HG03175 (cell line): ENCODE measurements around the gene RGS13.

Experiments
- ATAC-seq: cut with Tn5 transposase; IDR thresholded peaks from one replicate; pipeline ENCODE4 v1.9.1; 2021; ENCODE audit warnings: mild to moderate bottlenecking, moderate library complexity; ENCODE audit not compliant: unreplicated experiment

RGS13 gene, protein sequence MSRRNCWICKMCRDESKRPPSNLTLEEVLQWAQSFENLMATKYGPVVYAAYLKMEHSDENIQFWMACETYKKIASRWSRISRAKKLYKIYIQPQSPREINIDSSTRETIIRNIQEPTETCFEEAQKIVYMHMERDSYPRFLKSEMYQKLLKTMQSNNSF

GRCh38 chr1:192635939-192636338 is at the start of gene RGS13:
RGS13 (plus strand) TSS chr1:192636147; CDS start chr1:192644335, 8,188 bp downstream.
- ATAC-seq, result no peak

- ATAC-seq, result no peak
These were observed 48.3 kb upstream of the RGS13 start for GRCh38 chr1:192587386-192588266.

DNA sequence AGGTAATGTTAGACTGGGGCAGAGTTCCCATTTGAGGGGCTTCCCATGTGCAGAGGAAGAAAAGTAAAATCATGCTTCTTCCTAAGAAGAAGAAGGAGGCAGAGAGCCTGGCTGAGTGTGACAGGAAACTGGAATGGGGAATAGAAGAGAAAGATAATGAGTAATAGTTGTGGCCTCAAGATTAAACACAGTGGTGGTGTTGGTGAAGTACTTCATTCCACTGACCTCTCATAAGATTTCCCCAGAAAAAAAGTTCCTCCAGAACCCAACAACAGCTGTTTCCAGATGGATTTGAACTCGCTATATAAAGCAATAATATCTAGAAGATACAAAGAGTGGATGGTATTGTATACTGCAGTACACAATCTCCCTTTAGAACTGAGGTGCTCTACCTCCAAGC is 47.4 kb upstream of the RGS13 start:
- no peak for ATAC-seq

DNA sequence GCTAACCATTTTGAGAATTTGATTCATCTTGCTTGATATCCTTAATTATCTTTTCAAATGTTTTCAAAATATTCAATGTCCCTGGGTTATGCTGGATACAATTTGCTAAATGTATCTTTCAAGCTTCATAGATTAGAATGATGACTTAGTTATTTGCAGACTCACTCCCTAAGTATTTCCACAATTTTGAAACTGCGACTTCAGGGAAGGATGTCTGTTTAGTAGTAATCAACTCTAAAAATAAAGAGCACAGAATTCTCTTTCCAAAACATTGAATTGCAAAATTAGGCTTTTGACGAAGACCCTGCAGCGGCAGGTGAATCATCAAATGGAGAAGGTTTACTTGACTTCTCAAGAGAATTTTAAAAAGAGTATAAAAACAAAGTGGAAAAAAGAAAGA is 46.1 kb upstream of the RGS13 start:
- ATAC-seq, result no peak

DNA sequence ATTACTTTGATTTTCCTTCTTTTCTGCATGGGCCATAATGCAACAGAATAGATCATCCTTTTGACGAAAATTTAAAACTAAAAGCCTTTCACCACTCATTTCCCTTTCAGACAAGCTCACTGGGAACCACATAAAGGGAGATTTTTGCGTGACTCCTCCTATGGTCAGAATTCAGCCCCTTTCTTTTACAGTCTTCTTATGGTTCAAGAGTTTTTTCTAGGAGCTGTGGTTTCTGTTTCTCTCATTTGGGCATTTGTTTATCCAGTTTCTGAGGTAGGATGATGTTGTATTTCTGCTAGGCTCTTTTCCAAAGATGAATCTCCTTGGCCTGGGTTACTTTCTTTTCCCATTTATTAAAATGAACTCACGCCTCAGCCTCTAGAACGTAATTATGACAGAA is 43.4 kb upstream of the RGS13 start:
- ATAC-seq, result no peak

GRCh38 chr1:192592981-192593708 is 42.8 kb upstream of the RGS13 start:
- no peak for ATAC-seq

- no peak for ATAC-seq
These were observed 40.6 kb upstream of the RGS13 start for GRCh38 chr1:192595299-192595698.

- peak; percentile 41 for ATAC-seq
These were observed 37.4 kb upstream of the RGS13 start for GRCh38 chr1:192598589-192598988.

DNA sequence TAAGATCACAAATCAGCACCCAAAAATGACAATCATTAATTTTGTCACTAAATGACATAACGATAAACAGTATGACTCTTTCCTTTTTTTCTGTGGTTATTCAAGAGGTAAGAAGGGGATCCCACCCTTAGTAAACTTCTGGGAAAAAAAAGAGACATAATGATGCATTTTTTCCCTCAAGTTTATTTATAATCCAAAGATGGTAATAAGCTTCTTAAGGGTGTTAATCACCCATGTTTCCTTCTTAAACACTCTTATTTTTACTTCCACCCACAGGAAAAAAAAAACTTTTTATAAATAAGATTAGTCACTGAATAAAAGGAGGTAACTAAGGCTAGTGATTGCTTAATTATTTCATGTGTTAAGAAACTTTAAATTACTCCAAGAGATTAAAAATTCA is 35.7 kb upstream of the RGS13 start:
- ATAC-seq, result no peak

DNA sequence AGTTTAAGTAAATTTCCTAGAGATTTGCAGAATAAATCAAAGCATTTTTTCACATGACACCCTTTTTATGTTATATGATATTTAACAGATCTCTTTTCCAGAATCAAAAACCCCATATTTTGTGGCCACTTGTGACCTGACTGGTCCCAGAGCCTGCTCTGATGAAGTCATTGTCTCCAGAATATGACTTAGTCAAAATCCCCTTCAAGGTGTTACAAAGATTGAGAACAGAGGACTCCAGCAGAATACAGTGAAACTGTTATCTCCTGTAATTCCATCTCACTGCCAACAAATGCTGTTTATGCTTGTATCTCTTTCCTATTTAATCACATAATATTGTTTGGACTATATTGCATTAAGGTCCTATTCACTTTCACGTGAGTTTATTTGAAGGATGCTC is 34.8 kb upstream of the RGS13 start:
- ATAC-seq, result peak; percentile 38

DNA sequence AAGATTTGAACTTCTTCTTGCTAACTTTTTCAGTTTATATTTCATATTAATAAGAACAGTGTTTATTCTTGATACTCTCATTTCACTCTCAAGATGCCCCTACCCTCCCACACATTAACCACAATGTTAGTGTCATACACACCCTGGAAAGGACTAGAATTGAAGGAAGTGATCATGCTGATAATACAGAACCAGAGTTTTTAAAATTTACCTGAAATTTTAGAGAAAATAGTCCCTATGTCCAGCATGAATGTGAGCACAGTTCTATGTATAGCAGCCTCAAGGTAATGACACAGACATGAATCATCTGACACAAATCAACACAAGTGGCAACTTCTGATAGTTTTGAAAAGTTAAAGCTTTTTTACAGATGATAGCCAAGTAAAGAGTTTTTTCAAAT is 34.4 kb upstream of the RGS13 start:
- ATAC-seq, result peak; percentile 26

GRCh38 chr1:192602757-192603156 is 33.2 kb upstream of the RGS13 start:
- no peak for ATAC-seq

GRCh38 chr1:192603218-192603787 is 32.6 kb upstream of the RGS13 start:
- ATAC-seq, result no peak

DNA sequence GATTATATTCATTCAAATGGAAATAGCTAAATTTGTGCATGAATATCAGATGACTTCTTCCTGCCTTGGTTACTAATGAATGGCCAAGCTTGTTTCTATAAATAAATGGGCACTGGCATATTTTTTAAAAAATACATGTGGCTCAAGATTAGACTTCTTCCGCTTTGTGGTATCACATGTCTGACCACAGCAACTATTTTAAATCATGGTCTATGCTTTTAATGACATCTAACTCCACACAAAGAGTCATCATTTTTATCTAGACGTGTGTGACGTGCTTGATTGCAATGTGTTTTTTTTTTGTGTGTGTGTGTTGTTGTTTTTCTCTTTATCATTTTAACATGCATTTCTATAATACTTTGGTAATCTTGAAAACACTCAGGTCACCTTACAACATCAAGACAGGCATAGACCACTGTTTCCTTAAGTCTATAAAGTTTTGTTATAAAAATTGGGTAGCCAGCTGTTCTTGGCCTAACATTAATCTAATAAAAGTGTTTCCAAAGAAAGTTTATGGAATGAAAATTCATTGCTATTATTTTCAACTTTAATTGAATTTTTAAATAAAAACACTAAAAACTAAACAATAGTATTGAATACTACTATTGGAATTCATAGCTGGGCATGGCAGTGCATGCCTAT is 30.8 kb upstream of the RGS13 start:
- ATAC-seq, result peak; percentile 40

- no peak for ATAC-seq
These were observed 27.3 kb upstream of the RGS13 start for GRCh38 chr1:192608671-192609070.

DNA sequence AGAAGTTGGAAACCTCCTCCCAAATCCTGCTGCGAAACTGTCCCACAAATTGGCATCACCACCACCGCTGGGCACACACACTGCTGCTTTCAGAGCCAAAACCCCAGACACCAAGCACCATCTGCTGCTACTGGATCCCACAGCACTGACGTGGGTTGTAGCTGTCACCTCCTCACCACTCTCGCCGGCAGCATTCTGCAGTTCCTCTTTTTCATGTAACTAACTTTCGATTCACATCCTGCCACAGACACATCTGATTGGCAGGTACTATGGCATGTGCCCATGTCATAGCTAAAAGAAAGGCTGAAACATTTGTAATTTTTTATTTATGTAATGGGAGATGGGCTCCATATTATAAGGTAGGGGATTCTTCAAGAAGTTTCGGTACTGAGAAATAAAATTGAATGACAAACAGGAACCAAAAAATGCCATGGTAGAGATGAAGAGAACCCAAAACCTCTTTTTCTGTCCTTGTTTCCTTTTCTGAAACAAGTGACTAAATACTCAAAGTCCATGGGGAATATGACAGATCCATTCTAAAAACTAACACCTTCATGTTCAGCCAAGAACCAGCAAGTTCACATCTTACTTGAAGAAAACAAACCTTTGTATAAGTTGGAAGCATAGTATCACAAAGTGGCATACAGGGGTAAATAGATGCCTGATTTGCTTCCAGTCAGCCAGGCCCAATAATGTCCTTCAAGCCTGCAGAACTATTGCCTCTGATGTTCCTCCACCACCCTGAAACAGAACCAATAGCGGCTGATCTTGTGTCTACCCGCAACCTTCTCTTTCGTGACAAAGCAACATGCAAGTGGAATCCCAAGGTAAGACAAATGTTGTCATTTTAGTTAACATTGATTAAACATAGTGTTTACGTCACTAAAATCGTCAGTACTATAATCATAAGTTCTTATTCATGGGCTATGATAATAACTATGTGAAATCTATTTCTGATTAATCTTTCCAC is 26.6 kb upstream of the RGS13 start:
- peak; percentile 97 for ATAC-seq

GRCh38 chr1:192610112-192610889 is 25.6 kb upstream of the RGS13 start:
- ATAC-seq, result no peak

DNA sequence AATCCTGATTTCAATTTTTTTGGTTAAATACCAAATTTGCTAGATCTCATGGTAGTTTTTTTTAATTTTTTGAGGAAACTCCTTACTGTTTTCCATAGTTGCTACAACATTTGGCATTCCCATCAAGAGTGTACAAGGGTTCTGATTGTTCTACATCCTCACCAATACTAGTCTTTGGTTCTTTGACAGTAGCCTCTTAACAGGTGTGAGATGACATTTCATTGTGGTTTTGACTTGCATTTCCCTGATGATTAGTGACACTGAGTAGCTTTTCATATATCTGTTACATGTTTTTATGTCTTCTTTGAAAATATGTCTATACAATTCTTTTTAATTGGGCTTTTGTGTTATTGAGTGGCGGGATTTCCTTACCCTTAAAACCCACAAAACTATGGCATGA is 20.9 kb upstream of the RGS13 start:
- peak; percentile 53 for ATAC-seq

- ATAC-seq, result no peak
These were observed 15.8 kb upstream of the RGS13 start for GRCh38 chr1:192620071-192620635.
